Fibroblast of lung (primary cell): ENCODE results near the gene GDF2. TPM values are rescaled to one million over a fixed set of nuclear protein-coding genes. Genes with fewer than 3 reads are reported as not detected.

Source experiments
- DNase-seq, 2 donors: peaks; one replicate each; pipeline versions ENCODE4 v3.0.0 to v3.0.0-alpha.2; 2010; ENCODE audit warnings: low read depth in 2 of 2
- H2AFZ ChIP-seq: 2 replicates; pipeline ENCODE4 v1.5.1; 2012; ENCODE audit warnings: low read length, control low read depth, inconsistent platforms
- H3K27ac ChIP-seq: 2 replicates; pipeline ENCODE4 v1.5.1; 2011; ENCODE audit warnings: low read length, control low read depth; ENCODE audit not compliant: insufficient read depth
- H3K27me3 ChIP-seq: 2 replicates; pipeline ENCODE4 v1.5.1; 2011; ENCODE audit warnings: mild to moderate bottlenecking, low read length; ENCODE audit not compliant: control insufficient read depth, insufficient read depth
- H3K36me3 ChIP-seq: 2 replicates; pipeline ENCODE4 v1.5.1; 2011; ENCODE audit warnings: low read length; ENCODE audit not compliant: control insufficient read depth, insufficient read depth
- H3K4me1 ChIP-seq: 2 replicates; pipeline ENCODE4 v1.5.1; 2011; ENCODE audit warnings: low read length; ENCODE audit not compliant: control insufficient read depth, insufficient read depth; ENCODE audit errors: extremely low read depth
- H3K4me2 ChIP-seq: 2 replicates; pipeline ENCODE4 v1.5.1; 2011; ENCODE audit warnings: low read length, control low read depth; ENCODE audit not compliant: insufficient read depth; ENCODE audit errors: extremely low read depth
- H3K4me3 ChIP-seq, 4 experiments: fragments of 200-600 bp in 1 of 4; sonication (generic) in 1 of 4; replicated peaks in 1 of 4; 2 replicates each; pipeline ENCODE4 v1.5.1; 2011 to 2016; ENCODE audit warnings: low read length in 4 of 4, low read depth in 3 of 4, mild to moderate bottlenecking in 3 of 4, control low read depth in 2 of 4, inconsistent platforms in 1 of 4, mixed read lengths in 1 of 4; ENCODE audit not compliant: insufficient read depth in 1 of 4; ENCODE audit errors: control extremely low read depth in 1 of 4
- H3K79me2 ChIP-seq: 2 replicates; pipeline ENCODE4 v1.5.1; 2012; ENCODE audit warnings: mild to moderate bottlenecking, low read length, inconsistent platforms; ENCODE audit not compliant: control insufficient read depth, insufficient read depth
- H3K9ac ChIP-seq: 2 replicates; pipeline ENCODE4 v1.5.1; 2011; ENCODE audit warnings: mild to moderate bottlenecking, low read length, control low read depth; ENCODE audit not compliant: insufficient read depth
- H3K9me3 ChIP-seq: 2 replicates; pipeline ENCODE4 v1.5.1; 2012; ENCODE audit warnings: low read depth, low read length; ENCODE audit not compliant: control insufficient read depth, insufficient read depth
- H4K20me1 ChIP-seq: 2 replicates; pipeline ENCODE4 v1.5.1; 2011; ENCODE audit warnings: low read length; ENCODE audit not compliant: control insufficient read depth, insufficient read depth; ENCODE audit errors: extremely low read depth
- EZH2 ChIP-seq: IDR thresholded peaks from 2 replicates; pipeline ENCODE4 v1.5.1; 2012; ENCODE audit warnings: low read length, control low read depth, mild to moderate bottlenecking; ENCODE audit errors: missing control alignments
- polyA plus RNA-seq, 2 donors: library from polyadenylated mRNA; depleted of rRNA in 1 of 2; stranded (reverse) in 1 of 2; unstranded in 1 of 2; fragments of >200 nt; gene quantifications; 2 replicates each; pipeline ENCODE4 v1.2.1, GENCODE V29; 2011 to 2012; ENCODE audit warnings: missing spikeins in 1 of 2
- total RNA-seq: library from RNA; depleted of rRNA; stranded (reverse); fragments of >200 nt; gene quantifications from 2 replicates; pipeline ENCODE4 v1.2.1, GENCODE V29; 2014
- TF ChIP-seq, protein P1 (sequence below), 2 donors: IDR thresholded peaks in 1 of 2; conservative IDR thresholded peaks in 1 of 2; 1 replicate in 1 of 2; 2 replicates in 1 of 2; pipeline ENCODE4 v1.5.1; 2011 to 2012; ENCODE audit warnings: low read length in 2 of 2, control low read depth in 1 of 2, inconsistent platforms in 1 of 2, low read depth in 1 of 2, mild to moderate bottlenecking in 1 of 2

Gene GDF2
- total and polyA plus RNA-seq, 2 donors (not counting 1 experiment from before 2014, with no cell fraction given): not detected

DNA sequence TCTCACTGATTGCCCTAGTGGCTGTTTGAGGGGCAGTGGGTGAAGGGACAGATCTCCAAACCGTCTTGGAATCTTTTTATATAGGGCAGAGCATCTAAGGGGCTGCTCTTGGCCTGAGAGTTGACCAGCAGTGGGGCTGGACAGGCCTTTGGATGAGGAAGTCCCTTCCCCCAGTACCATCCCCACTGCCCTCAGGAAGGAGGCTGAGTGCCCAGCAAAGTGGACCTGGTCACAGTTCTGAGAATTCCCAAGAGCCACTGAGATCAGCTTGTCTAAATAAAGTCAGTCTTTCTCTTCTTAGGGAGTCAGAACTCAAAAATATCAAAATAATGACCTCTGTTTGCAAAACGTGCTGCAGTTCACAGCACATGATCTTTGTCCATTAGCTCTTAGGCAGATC, 16.7 kb upstream of the GDF2 start:
- Histone ChIP-seq H3K4me2 (no peak overlapping the region), H2AFZ (no peak overlapping the region), H4K20me1 (no peaks in the 10 kb centered on the region), H3K4me3 (no peak overlapping the region), H3K36me3 (no peaks in the 10 kb centered on the region), H3K27me3 (peaks cover 11% of the 10 kb centered on the region), H3K79me2 (no peaks in the 10 kb centered on the region), H3K4me1 (no peaks in the 10 kb centered on the region), H3K27ac (no peak overlapping the region), H3K9ac (no peak overlapping the region), H3K9me3 (no peaks in the 10 kb centered on the region)
- no peak for DNase-seq
- TF ChIP-seq, protein P1, sequence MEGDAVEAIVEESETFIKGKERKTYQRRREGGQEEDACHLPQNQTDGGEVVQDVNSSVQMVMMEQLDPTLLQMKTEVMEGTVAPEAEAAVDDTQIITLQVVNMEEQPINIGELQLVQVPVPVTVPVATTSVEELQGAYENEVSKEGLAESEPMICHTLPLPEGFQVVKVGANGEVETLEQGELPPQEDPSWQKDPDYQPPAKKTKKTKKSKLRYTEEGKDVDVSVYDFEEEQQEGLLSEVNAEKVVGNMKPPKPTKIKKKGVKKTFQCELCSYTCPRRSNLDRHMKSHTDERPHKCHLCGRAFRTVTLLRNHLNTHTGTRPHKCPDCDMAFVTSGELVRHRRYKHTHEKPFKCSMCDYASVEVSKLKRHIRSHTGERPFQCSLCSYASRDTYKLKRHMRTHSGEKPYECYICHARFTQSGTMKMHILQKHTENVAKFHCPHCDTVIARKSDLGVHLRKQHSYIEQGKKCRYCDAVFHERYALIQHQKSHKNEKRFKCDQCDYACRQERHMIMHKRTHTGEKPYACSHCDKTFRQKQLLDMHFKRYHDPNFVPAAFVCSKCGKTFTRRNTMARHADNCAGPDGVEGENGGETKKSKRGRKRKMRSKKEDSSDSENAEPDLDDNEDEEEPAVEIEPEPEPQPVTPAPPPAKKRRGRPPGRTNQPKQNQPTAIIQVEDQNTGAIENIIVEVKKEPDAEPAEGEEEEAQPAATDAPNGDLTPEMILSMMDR (conservative IDR thresholded peaks at IDR 0.05 in 1 of 2, IDR thresholded peaks at IDR 0.05 in 1 of 2; ENCODE audit: low read depth in 1 of 2, low read length in 2 of 2): no peak
- no peak for TF ChIP-seq EZH2

DNA sequence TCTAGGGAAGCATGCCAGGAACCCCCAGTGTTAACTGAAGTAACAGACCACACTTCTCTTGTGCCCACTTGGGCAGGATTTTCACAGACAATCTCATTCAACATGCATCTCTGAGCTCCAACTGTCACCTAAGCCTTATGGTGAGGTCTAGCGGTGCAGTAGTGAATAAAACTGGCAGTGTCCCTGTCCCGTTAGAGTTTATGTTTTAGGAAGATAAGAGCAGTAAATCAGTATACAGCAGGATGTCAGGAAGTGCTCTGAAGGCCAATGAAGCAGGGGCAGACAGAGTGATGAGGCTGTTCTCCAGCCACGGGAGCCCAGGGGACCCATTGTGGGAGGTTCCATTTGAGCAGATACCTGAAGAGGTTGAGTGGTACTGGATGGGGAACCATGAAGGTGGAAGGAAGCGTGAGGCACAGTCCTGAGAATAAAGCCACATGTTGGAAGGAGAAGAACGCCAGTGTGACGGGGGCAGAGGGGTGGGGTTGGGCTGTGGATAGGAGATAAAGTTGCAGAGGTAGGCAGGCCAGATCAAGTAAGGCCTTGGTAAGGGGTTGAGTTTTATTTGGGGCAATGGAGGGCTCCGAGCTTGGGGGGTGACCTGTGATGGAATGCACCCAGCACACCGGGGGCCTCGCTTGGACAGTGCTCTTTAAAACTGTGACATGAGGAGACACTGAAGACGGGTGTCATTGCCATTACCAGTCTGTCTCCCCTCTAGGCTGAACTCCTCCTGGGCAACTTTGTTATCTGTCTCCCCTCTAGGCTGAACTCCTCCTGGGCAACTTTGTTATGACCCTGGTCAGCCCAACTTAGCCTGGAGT, 15.7 kb upstream of the GDF2 start:
- peaks cover 5% of the 10 kb centered on the region for H3K27me3 ChIP-seq
- no peak overlapping the region for H2AFZ ChIP-seq
- no peaks in the 10 kb centered on the region for H3K36me3 ChIP-seq
- no peaks in the 10 kb centered on the region for H3K4me1 ChIP-seq
- H3K4me2 ChIP-seq: no peak overlapping the region
- no peak for TF ChIP-seq EZH2
- TF ChIP-seq, protein P1 (conservative IDR thresholded peaks at IDR 0.05 in 1 of 2, IDR thresholded peaks at IDR 0.05 in 1 of 2; ENCODE audit: low read depth in 1 of 2, low read length in 2 of 2): no peak
- DNase-seq: no peak
- no peak overlapping the region for H3K9ac ChIP-seq
- H3K4me3 ChIP-seq: no peak overlapping the region
- no peak overlapping the region for H3K27ac ChIP-seq
- no peaks in the 10 kb centered on the region for H3K9me3 ChIP-seq
- H3K79me2 ChIP-seq: no peaks in the 10 kb centered on the region
- H4K20me1 ChIP-seq: no peaks in the 10 kb centered on the region

DNA sequence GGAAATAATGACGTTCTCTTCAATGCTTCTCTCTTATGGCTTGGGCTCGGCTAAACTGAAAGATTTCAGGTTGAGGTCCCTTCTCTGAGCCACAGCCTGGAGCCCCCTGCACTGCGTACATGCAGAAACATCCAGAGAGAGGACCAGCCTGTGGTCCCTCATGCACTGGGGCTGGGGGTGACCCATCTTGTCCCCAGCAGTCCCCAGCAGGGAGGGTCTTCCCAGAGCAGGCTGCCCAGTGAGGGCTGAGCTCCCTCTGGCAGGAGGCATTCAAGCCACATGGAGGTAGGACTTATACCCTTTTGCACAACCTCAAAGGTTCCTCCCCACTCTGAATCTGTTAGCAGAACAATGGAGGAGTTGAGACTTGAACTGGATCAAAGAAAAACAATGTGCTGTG, 14.9 kb upstream of the GDF2 start:
- Histone ChIP-seq H3K4me1 (no peaks in the 10 kb centered on the region), H3K36me3 (no peaks in the 10 kb centered on the region), H4K20me1 (no peaks in the 10 kb centered on the region), H3K4me3 (no peak overlapping the region), H3K4me2 (no peak overlapping the region), H2AFZ (no peak overlapping the region), H3K9ac (no peak overlapping the region), H3K79me2 (no peaks in the 10 kb centered on the region), H3K27me3 (peaks cover 2% of the 10 kb centered on the region), H3K27ac (no peak overlapping the region), H3K9me3 (no peaks in the 10 kb centered on the region)
- TF ChIP-seq EZH2: no peak
- TF ChIP-seq, protein P1 (conservative IDR thresholded peaks at IDR 0.05 in 1 of 2, IDR thresholded peaks at IDR 0.05 in 1 of 2; ENCODE audit: low read depth in 1 of 2, low read length in 2 of 2): no peak
- DNase-seq: no peak
